Endothelial cell of umbilical vein (primary cell): ENCODE measurements around the gene WDR86. TPM values are rescaled to one million over a fixed set of nuclear protein-coding genes. Genes with fewer than 3 reads are reported as not detected.

Experiments used
- BruUV-seq: library from RNA; stranded (reverse); fragments of 400-500 nt; replicated peaks from 2 replicates; lab custom pipeline; 2021; lab: Mats Ljungman, UMichigan
- CTCF ChIA-PET: fragments of 300-600, 350-600 bp; sonication (Branson Sonifier 250); formaldehyde crosslinking; loops from one replicate; lab custom pipeline; 2021; ENCODE audit warnings: antibody characterized with exemption, inconsistent platforms; lab: Charles Lee
- POLR2A ChIA-PET: fragments of 300-600, 350-600 bp; sonication (Branson Sonifier 250); formaldehyde crosslinking; loops from one replicate; lab custom pipeline; 2021; ENCODE audit warnings: antibody characterized with exemption, inconsistent platforms; lab: Charles Lee
- DNase-seq: peaks from one replicate; pipeline ENCODE4 v3.0.0-alpha.2; 2011; ENCODE audit warnings: low read depth, low spot score
- FAIRE-seq: peaks from 2 replicates; lab custom pipeline; 2011; peaks lifted over from hg19 to GRCh38; lab: Jason Lieb, UNC
- H2AFZ ChIP-seq: 2 replicates; pipeline ENCODE4 v1.6.0; 2012; ENCODE audit warnings: low read depth, low read length, control low read depth, inconsistent platforms
- H3K27ac ChIP-seq: 2 replicates; pipeline ENCODE4 v1.5.1; 2011; ENCODE audit warnings: low read depth, mild to moderate bottlenecking, control low read depth, low read length, moderate library complexity; ENCODE audit not compliant: insufficient read depth
- H3K27me3 ChIP-seq, 2 experiments: 2 replicates each; pipeline versions ENCODE4 v1.6.0 to v1.6.1; 2011; ENCODE audit warnings: low read length in 2 of 2, mixed read lengths in 1 of 2; ENCODE audit not compliant: control insufficient read depth in 2 of 2, insufficient read depth in 2 of 2
- H3K36me3 ChIP-seq, 2 experiments: 2 replicates in 1 of 2; 3 replicates in 1 of 2; pipeline ENCODE4 v1.5.1; 2011; ENCODE audit warnings: low read length in 2 of 2, mild to moderate bottlenecking in 1 of 2, moderate library complexity in 1 of 2; ENCODE audit not compliant: control insufficient read depth in 2 of 2, insufficient read depth in 2 of 2; ENCODE audit errors: extremely low read depth in 1 of 2
- H3K4me1 ChIP-seq: 3 replicates; pipeline ENCODE4 v1.5.1; 2011; ENCODE audit warnings: mild to moderate bottlenecking, low read length; ENCODE audit not compliant: control insufficient read depth, insufficient read depth; ENCODE audit errors: extremely low read depth
- H3K4me2 ChIP-seq: 2 replicates; pipeline ENCODE4 v1.6.1; 2011; ENCODE audit warnings: low read length, control low read depth, mixed read lengths; ENCODE audit not compliant: insufficient read depth
- H3K4me3 ChIP-seq, 3 experiments: fragments of 200-600 bp in 1 of 3; sonication (generic), shearing (Covaris generic) in 1 of 3; replicated peaks in 1 of 3; 2 replicates each; pipeline ENCODE4 v1.5.1; 2011 to 2016; ENCODE audit warnings: control low read depth in 3 of 3, low read length in 3 of 3, mild to moderate bottlenecking in 2 of 3, inconsistent platforms in 1 of 3, low read depth in 1 of 3, moderate library complexity in 1 of 3; ENCODE audit not compliant: insufficient read depth in 1 of 3
- H3K79me2 ChIP-seq: 2 replicates; pipeline ENCODE4 v1.6.0; 2012; ENCODE audit warnings: low read length, inconsistent platforms; ENCODE audit not compliant: control insufficient read depth, insufficient read depth
- H3K9ac ChIP-seq: replicated peaks from 2 replicates; pipeline ENCODE3; 2011; ENCODE audit warnings: low read length, control low read depth; ENCODE audit not compliant: insufficient read depth; ENCODE audit errors: extremely low read depth
- H3K9me1 ChIP-seq: replicated peaks from 3 replicates; pipeline ENCODE4 v1.6.0; 2011; ENCODE audit warnings: mild to moderate bottlenecking, low read length; ENCODE audit not compliant: control insufficient read depth, insufficient read depth; ENCODE audit errors: extremely low read depth
- H3K9me3 ChIP-seq: replicated peaks from 2 replicates; pipeline ENCODE4 v1.5.1; 2012; ENCODE audit warnings: low read length, inconsistent platforms; ENCODE audit not compliant: control insufficient read depth, insufficient read depth
- H4K20me1 ChIP-seq: replicated peaks from 2 replicates; pipeline ENCODE3; 2011; ENCODE audit warnings: mild to moderate bottlenecking, low read length; ENCODE audit not compliant: control insufficient read depth, insufficient read depth; ENCODE audit errors: extremely low read depth
- CTCF ChIP-seq, 2 donors: IDR thresholded peaks; 1 replicate in 1 of 2; 2 replicates in 1 of 2; pipeline ENCODE4 v1.5.1; 2011; ENCODE audit warnings: low read length in 2 of 2, mild to moderate bottlenecking in 2 of 2, moderate library complexity in 2 of 2, control low read depth in 1 of 2, inconsistent platforms in 1 of 2, low read depth in 1 of 2; ENCODE audit not compliant: insufficient read depth in 1 of 2; ENCODE audit errors: extremely low read depth in 1 of 2
- EZH2 ChIP-seq: IDR thresholded peaks from 2 replicates; pipeline ENCODE4 v1.6.1; 2012; ENCODE audit warnings: borderline replicate concordance, low read depth, mild to moderate bottlenecking, moderate library complexity, low read length, inconsistent platforms; ENCODE audit not compliant: severe bottlenecking
- FOS ChIP-seq: IDR thresholded peaks from 2 replicates; pipeline ENCODE4 v1.6.1; 2011; ENCODE audit warnings: mild to moderate bottlenecking, low read length, moderate library complexity, borderline replicate concordance; ENCODE audit not compliant: insufficient read depth
- GATA2 ChIP-seq: IDR thresholded peaks from 2 replicates; pipeline ENCODE4 v1.7.0; 2011; ENCODE audit warnings: low read depth, mild to moderate bottlenecking, moderate library complexity, mixed read lengths, low read length; ENCODE audit not compliant: insufficient read length, insufficient read depth
- JUN ChIP-seq: IDR thresholded peaks from 2 replicates; pipeline ENCODE4 v1.6.1; 2011; ENCODE audit warnings: borderline replicate concordance, low read depth; ENCODE audit not compliant: insufficient read length, insufficient read depth
- MAX ChIP-seq: IDR thresholded peaks from 2 replicates; pipeline ENCODE4 v1.6.1; 2011; ENCODE audit not compliant: insufficient read depth, insufficient read length
- MYC ChIP-seq: IDR thresholded peaks from one replicate; pipeline ENCODE4 v1.6.1; 2011; ENCODE audit warnings: mild to moderate bottlenecking, low read depth, low read length
- POLR2A ChIP-seq: IDR thresholded peaks from 2 replicates; pipeline ENCODE4 v1.6.1; 2012; ENCODE audit warnings: low read depth, mild to moderate bottlenecking, control low read depth, low read length
- POLR2AphosphoS5 ChIP-seq: IDR thresholded peaks from 2 replicates; pipeline ENCODE4 v1.6.1; 2012; ENCODE audit warnings: low read depth, mild to moderate bottlenecking, control low read depth, low read length, moderate library complexity; ENCODE audit not compliant: insufficient read depth
- dilution Hi-C: fragments of 300-500 bp; cut with MboI; formaldehyde crosslinking; loops from one replicate; pipeline ENCODE4 v1.15.0; 2019; ENCODE audit warnings: low sequenced_read_pairs; ENCODE audit not compliant: extremely low pct_ligation_motif_present
- intact Hi-C: fragments of 100-400 bp; cut with micrococcal nuclease; formaldehyde crosslinking; loops from one replicate; pipeline ENCODE4 v1.10.0; 2022
- polyA plus RNA-seq, 4 experiments: library from polyadenylated mRNA; depleted of rRNA in 3 of 4; stranded (reverse) in 3 of 4; unstranded in 1 of 4; fragments of >200 nt; gene quantifications; 2 replicates each; pipeline versions ENCODE4 v1.2.1 to v1.2.3, GENCODE V29; 2011 to 2012; ENCODE audit warnings: missing spikeins in 1 of 4
- total RNA-seq: library from RNA; stranded (reverse); gene quantifications from 2 replicates; pipeline ENCODE4 v1.2.3, GENCODE V29; 2021

WDR86 gene
- total and polyA plus RNA-seq, 2 donors (not counting 3 experiments of a cell fraction or from before 2014, with no cell fraction given) = not detected

GRCh38 chr7:151437159-151437553 is 27.3 kb upstream of the WDR86 start:
- BruUV-seq = no TSS peak
- no peak overlapping the region for H3K27ac ChIP-seq
- no peak for TF ChIP-seq MYC
- TF ChIP-seq FOS = no peak
- TF ChIP-seq POLR2AphosphoS5 = no peak
- TF ChIP-seq MAX = no peak
- TF ChIP-seq EZH2 = no peak
- TF ChIP-seq POLR2A = no peak
- TF ChIP-seq JUN = no peak
- TF ChIP-seq CTCF (IDR thresholded peaks at IDR 0.05; ENCODE audit: extremely low read depth in 1 of 2, insufficient read depth in 1 of 2, low read depth in 1 of 2, low read length in 2 of 2) = no peak
- TF ChIP-seq GATA2 = no peak
- no peaks in the 10 kb centered on the region for H3K4me1 ChIP-seq
- ChIA-PET POLR2A (no interaction called here), CTCF (interaction anchor here (2.8 kb wide), 1 partner anchor 12 kb away, joined by 21 read pairs; no protein-coding TSS in a partner anchor)
- no peak overlapping the region for H3K4me3 ChIP-seq
- dilution Hi-C loops (no loop called here), intact Hi-C loops (no loop called here)
- H3K9me3 ChIP-seq = no peaks in the 10 kb centered on the region
- H2AFZ ChIP-seq = no peak overlapping the region
- no peak overlapping the region for H3K9ac ChIP-seq
- no peaks in the 10 kb centered on the region for H3K36me3 ChIP-seq
- H3K27me3 ChIP-seq = peaks cover 21 to 32% of the 10 kb centered on the region in 2 experiments
- FAIRE-seq (no peak), DNase-seq (no peak)
- H3K79me2 ChIP-seq = no peaks in the 10 kb centered on the region
- H3K9me1 ChIP-seq = no peaks in the 10 kb centered on the region
- H4K20me1 ChIP-seq = no peaks in the 10 kb centered on the region
- H3K4me2 ChIP-seq = no peak overlapping the region
